Breast epithelium (tissue), 4 donors: ENCODE results near the gene CDH5. TPM values are rescaled to one million over a fixed set of nuclear protein-coding genes. Genes with fewer than 3 reads are reported as not detected.

Experiments
- DNase-seq, 2 donors: peaks; one replicate each; pipeline ENCODE4 v3.0.0-alpha.2; 2019; ENCODE audit warnings: low spot score in 2 of 2
- H3K27ac ChIP-seq, 2 donors: fragments of 200-600 bp; sonication (generic) in 1 of 2; one replicate each; pipeline ENCODE4 v1.5.1; 2016 to 2019; ENCODE audit warnings: mild to moderate bottlenecking in 1 of 2
- H3K27me3 ChIP-seq, 2 donors: fragments of 200-600 bp; sonication (generic) in 1 of 2; one replicate each; pipeline versions ENCODE4 v1.5.1 to v1.6.0; 2017 to 2019; ENCODE audit warnings: control low read depth in 1 of 2, mild to moderate bottlenecking in 1 of 2
- H3K36me3 ChIP-seq: fragments of 200-600 bp; one replicate; pipeline ENCODE4 v1.5.1; 2019
- H3K4me1 ChIP-seq, 2 donors: fragments of 200-600 bp; sonication (generic); one replicate each; pipeline ENCODE4 v1.5.1; 2016 to 2019; ENCODE audit warnings: control low read depth in 1 of 2
- H3K4me3 ChIP-seq, 3 donors: fragments of 200-600 bp; sonication (generic); 1 replicate in 2 of 3; 2 replicates in 1 of 3; pipeline ENCODE4 v1.5.1; 2016 to 2019; ENCODE audit warnings: mild to moderate bottlenecking in 3 of 3, moderate library complexity in 2 of 3
- H3K9me3 ChIP-seq, 2 donors: fragments of 200-600 bp; sonication (generic) in 1 of 2; one replicate each; pipeline ENCODE4 v1.5.1; 2016 to 2019; ENCODE audit warnings: control low read depth in 1 of 2
- POLR2A ChIP-seq: fragments of 450-650 bp; IDR thresholded peaks from one replicate; pipeline ENCODE4 v1.6.1; 2016; ENCODE audit warnings: antibody characterized with exemption, mild to moderate bottlenecking, moderate library complexity
- POLR2AphosphoS5 ChIP-seq, 3 donors: sonication (generic); formaldehyde crosslinking; IDR thresholded peaks; one replicate each; pipeline ENCODE4 v1.6.1; 2017; ENCODE audit warnings: antibody characterized with exemption in 3 of 3
- intact Hi-C: fragments of 100-400 bp; cut with DNase I; formaldehyde crosslinking; loops from one replicate; pipeline ENCODE4 v1.15.1; 2023; ENCODE audit warnings: low total_unique reads
- total RNA-seq, 3 donors: library from RNA; depleted of rRNA; stranded (reverse); fragments of >200 nt; gene quantifications; one replicate each; pipeline ENCODE4 v1.1.0, GENCODE V29; 2016
- TF ChIP-seq, protein P1 (sequence below), 3 donors: fragments of 450-650 bp; IDR thresholded peaks; one replicate each; pipeline ENCODE4 v1.5.1; 2016 to 2017; ENCODE audit warnings: antibody characterized with exemption in 3 of 3, mild to moderate bottlenecking in 3 of 3, moderate library complexity in 3 of 3

CDH5 gene
- total RNA-seq, 3 donors from 2014 or later = 19.2 to 52.8 (median 45.1) TPM

DNA sequence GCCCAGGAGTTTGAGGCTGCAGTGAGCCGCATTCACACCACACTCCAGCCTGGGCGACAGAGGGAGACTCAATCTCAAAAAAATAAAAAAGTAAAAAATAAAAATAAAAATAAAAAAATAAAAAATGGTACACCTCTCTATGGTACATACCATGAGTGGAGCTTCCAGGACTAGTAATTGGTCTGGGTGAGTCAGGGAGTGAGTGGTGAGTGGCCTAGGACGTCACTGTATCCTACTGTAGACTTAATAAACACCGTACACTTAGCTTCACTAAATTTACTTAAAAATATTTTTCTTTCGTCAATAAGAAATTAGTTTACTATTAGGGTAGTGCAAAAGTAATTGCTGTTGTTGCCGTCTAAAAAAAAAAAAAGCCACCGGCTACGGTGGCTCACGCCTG lies 9.0 kb downstream of the CDH5 start:
- Histone ChIP-seq H3K36me3 (no peaks in the 10 kb centered on the region), H3K27ac (no peak overlapping the region), H3K4me1 (no peaks in the 10 kb centered on the region), H3K4me3 (no peak overlapping the region), H3K27me3 (no peaks in the 10 kb centered on the region), H3K9me3 (no peaks in the 10 kb centered on the region)
- intact Hi-C loops = no loop called here
- TF ChIP-seq POLR2A = no peak
- TF ChIP-seq, protein P1, sequence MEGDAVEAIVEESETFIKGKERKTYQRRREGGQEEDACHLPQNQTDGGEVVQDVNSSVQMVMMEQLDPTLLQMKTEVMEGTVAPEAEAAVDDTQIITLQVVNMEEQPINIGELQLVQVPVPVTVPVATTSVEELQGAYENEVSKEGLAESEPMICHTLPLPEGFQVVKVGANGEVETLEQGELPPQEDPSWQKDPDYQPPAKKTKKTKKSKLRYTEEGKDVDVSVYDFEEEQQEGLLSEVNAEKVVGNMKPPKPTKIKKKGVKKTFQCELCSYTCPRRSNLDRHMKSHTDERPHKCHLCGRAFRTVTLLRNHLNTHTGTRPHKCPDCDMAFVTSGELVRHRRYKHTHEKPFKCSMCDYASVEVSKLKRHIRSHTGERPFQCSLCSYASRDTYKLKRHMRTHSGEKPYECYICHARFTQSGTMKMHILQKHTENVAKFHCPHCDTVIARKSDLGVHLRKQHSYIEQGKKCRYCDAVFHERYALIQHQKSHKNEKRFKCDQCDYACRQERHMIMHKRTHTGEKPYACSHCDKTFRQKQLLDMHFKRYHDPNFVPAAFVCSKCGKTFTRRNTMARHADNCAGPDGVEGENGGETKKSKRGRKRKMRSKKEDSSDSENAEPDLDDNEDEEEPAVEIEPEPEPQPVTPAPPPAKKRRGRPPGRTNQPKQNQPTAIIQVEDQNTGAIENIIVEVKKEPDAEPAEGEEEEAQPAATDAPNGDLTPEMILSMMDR (IDR thresholded peaks at IDR 0.05) = no peak
- no peak for TF ChIP-seq POLR2AphosphoS5 (IDR thresholded peaks at IDR 0.05)
- no peak for DNase-seq

DNA sequence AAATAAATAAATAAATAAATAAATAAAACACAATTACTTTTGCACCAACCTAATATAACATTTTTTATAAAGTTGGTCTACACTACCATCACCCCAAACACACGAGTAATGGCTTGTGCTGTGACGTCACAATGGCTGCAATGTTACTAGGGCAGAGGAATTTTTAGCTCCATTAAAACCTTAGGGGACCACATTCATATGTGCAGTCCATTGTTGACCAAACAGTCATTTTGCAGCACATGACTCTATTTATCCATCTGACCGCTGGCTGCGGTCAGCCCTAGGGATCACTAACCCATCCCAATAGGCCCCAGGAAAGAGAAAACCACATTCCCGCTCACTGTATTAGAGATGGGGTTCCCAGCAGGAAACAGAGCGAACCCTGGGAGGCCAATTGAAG lies 9.6 kb downstream of the CDH5 start:
- TF ChIP-seq, protein P1 (IDR thresholded peaks at IDR 0.05) = no peak
- TF ChIP-seq POLR2A (no peak), POLR2AphosphoS5 (IDR thresholded peaks at IDR 0.05) (no peak)

DNA sequence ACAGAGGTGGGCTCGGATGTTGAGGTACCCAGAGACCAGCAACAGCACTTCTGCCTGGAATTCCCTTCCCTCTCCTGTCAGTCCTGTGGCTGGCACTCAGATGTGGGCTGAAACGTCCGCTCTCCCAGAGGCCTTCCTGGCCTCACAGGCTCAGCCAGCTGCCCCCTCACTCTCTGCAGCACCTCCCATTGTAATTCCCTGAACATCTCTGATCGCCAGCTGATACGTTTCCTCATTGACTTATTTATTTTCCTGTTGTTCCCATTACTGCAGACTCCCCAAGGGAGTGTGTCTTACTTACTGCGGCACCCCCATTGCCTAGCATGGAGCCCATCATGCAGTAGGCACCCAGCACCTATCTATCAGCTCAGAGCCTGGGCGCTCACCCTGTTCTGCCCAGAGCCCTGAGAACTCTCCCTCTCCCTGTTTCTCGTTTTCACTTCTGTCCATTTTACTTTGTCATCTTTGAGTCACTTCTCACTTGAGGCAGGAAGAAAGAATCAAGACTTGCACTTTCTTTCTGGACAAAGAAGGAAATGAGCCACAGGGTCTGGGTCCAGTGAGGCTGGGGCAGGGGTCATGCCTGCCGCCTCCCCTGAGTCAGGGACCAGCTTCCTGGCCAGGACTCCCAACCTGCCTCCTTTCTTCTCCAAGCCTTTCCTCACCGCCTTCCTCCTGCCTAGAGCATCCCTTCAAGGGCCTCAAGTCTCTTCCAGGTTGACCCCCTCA lies 10.2 kb downstream of the CDH5 start:
- Histone ChIP-seq H3K9me3 (no peaks in the 10 kb centered on the region), H3K36me3 (no peaks in the 10 kb centered on the region), H3K27me3 (no peaks in the 10 kb centered on the region), H3K4me3 (no peak overlapping the region), H3K27ac (peak overlapping the region in 1 of 2 donors; percentile 3), H3K4me1 (no peaks in the 10 kb centered on the region)
- intact Hi-C loops = no loop called here
- no peak for DNase-seq
- TF ChIP-seq POLR2A = no peak
- TF ChIP-seq, protein P1 (IDR thresholded peaks at IDR 0.05) = no peak
- no peak for TF ChIP-seq POLR2AphosphoS5 (IDR thresholded peaks at IDR 0.05)

More for the DNA sequence above, 9.6 kb downstream of the CDH5 start:
- DNase-seq = no peak
- Histone ChIP-seq H3K36me3 (no peaks in the 10 kb centered on the region), H3K9me3 (no peaks in the 10 kb centered on the region), H3K27ac (peak overlapping the region in 1 of 2 donors; percentile 3), H3K27me3 (no peaks in the 10 kb centered on the region), H3K4me1 (no peaks in the 10 kb centered on the region), H3K4me3 (no peak overlapping the region)
- intact Hi-C loops = no loop called here

DNA sequence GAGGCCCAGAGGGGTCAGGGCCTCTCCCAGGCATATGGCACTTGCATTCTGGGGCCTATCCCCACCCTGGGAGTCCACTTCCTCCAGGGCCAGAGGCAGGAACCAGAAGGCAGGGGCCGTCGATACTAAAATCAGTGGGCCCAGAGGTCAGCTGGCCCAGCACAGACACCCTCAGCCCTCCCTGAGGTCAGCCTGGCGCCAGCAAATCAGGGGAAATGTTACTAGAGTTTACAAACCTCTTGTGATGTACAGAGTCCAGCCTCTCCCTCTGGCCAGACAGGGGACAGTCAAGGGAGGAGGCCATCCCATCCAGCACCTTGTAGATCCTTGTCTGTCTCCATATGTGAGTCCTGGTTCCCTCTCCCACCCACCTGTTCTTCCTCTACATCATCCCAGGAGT lies 10.8 kb downstream of the CDH5 start:
- DNase-seq = no peak
- no peaks in the 10 kb centered on the region for H3K27me3 ChIP-seq
- H3K27ac ChIP-seq = peak overlapping the region in 1 of 2 donors; percentile 3
- intact Hi-C loops = no loop called here
- TF ChIP-seq, protein P1 (IDR thresholded peaks at IDR 0.05) = no peak
- TF ChIP-seq POLR2AphosphoS5 (IDR thresholded peaks at IDR 0.05) (no peak), POLR2A (no peak)
- no peaks in the 10 kb centered on the region for H3K4me1 ChIP-seq
- no peak overlapping the region for H3K4me3 ChIP-seq
- H3K36me3 ChIP-seq = no peaks in the 10 kb centered on the region
- no peaks in the 10 kb centered on the region for H3K9me3 ChIP-seq

DNA sequence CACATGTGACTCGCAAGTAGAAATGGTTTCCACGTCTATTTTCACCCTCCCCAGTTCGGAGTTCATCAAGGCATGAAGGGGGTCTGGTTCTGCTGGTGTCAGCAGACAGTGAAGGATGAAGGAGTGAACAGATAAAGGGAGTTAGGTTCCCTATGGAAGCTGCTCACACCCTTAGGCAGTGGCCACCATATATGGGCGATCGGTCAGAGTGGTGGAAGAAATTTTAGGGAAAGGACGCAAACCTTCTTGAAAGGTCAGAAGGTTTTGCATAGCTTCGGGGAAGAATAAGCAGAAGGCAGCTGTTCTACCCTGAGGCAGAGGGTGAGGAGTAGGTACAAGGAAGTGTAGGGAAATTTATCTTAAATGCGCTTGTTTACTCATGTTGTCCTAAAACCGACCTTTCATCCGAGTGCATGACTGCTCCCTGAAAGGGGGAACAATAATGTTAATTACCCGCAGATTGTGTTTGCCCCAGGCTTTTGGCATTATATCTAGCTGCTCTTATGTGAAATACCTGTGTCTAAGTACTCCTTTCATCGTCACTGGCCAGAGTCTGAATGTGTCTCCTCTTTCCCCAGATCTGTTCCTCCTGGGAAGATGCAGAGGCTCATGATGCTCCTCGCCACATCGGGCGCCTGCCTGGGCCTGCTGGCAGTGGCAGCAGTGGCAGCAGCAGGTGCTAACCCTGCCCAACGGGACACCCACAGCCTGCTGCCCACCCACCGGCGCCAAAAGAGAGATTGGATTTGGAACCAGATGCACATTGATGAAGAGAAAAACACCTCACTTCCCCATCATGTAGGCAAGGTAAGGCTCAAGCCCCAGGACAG lies 12.5 kb downstream of the CDH5 start:
- Histone ChIP-seq H3K9me3 (no peaks in the 10 kb centered on the region), H3K27ac (no peak overlapping the region)

More for the DNA sequence above, 12.5 kb downstream of the CDH5 start:
- DNase-seq = no peak
- intact Hi-C loops = no loop called here
- H3K4me1 ChIP-seq = no peaks in the 10 kb centered on the region
- H3K27me3 ChIP-seq = no peaks in the 10 kb centered on the region
- no peaks in the 10 kb centered on the region for H3K36me3 ChIP-seq
- no peak for TF ChIP-seq POLR2AphosphoS5 (IDR thresholded peaks at IDR 0.05)
- TF ChIP-seq, protein P1 (IDR thresholded peaks at IDR 0.05) = no peak
- TF ChIP-seq POLR2A = no peak
- no peak overlapping the region for H3K4me3 ChIP-seq
